Measurements from ENCODE around the gene MTG1. TPM values are rescaled to one million over a fixed set of nuclear protein-coding genes. Genes with fewer than 3 reads are reported as not detected.

MTG1 gene
- total and polyA plus RNA-seq, 2 donors (not counting 1 experiment from before 2014, with no cell fraction given), result 90.0 to 117 TPM

GRCh38 chr10:133353202-133353959 is 40.6 kb upstream of the MTG1 start:
- Histone ChIP-seq H3K9ac (ENCODE audit: low read length) (no peak overlapping the region), H3K27me3 (replicated peaks in 1 of 4; ENCODE audit: control extremely low read depth in 1 of 4, control insufficient read depth in 3 of 4, insufficient read depth in 4 of 4, low read length in 3 of 4) (peaks cover 0 to 5% (median 0%) of the 10 kb centered on the region in 4 experiments), H3K79me2 (ENCODE audit: control insufficient read depth, insufficient read depth, low read length) (peaks cover 24% of the 10 kb centered on the region), H2AFZ (ENCODE audit: insufficient read depth, low read depth, low read length, poor library complexity, severe bottlenecking) (no peak overlapping the region), H4K20me1 (ENCODE audit: control insufficient read depth, insufficient read depth, low read length, poor library complexity, severe bottlenecking) (peaks cover 21% of the 10 kb centered on the region), H3K27ac (ENCODE audit: low read length in 2 of 2) (no peak overlapping the region), H3K4me1 (ENCODE audit: control insufficient read depth in 2 of 2, insufficient read depth in 2 of 2, low read length in 2 of 2) (peaks cover 8 to 18% of the 10 kb centered on the region in 2 donors), H3K9me3 (ENCODE audit: control extremely low read depth in 1 of 3, control insufficient read depth in 2 of 3, insufficient read depth in 1 of 3, low read length in 2 of 3) (peaks cover 0 to 16% (median 0%) of the 10 kb centered on the region in 3 donors), H3K4me2 (replicated peaks; ENCODE audit: low read depth, low read length, poor library complexity, severe bottlenecking) (no peak overlapping the region), H3K36me3 (replicated peaks in 1 of 2; ENCODE audit: control extremely low read depth in 1 of 2, control insufficient read depth in 1 of 2, extremely low read depth in 1 of 2, insufficient read depth in 2 of 2, low read length in 1 of 2) (peaks cover 0 to 3% of the 10 kb centered on the region in 2 experiments), H3K4me3 (ENCODE audit: control extremely low read depth in 1 of 5, extremely low read depth in 1 of 5, insufficient read depth in 1 of 5, low read depth in 2 of 5, low read length in 4 of 5) (no peak overlapping the region)
- no peak for TF ChIP-seq CTCF (IDR thresholded peaks at IDR 0.05)
- TF ChIP-seq EZH2 (IDR thresholded peaks at IDR 0.05; ENCODE audit: borderline replicate concordance, insufficient read depth, low read depth, low read length, poor library complexity, severe bottlenecking), result no peak
- Mint-ChIP-seq H3K4me1 (peaks cover 11% of the 10 kb centered on the region), H3K9me3 (ENCODE audit: insufficient read depth) (no peaks in the 10 kb centered on the region), H3K4me3 (no peak overlapping the region), H3K27ac (no peak overlapping the region), H3K27me3 (peaks cover 5% of the 10 kb centered on the region)
- intact Hi-C loops (cut with micrococcal nuclease), result no loop called here
- 81% methylated on average over 15 of the region's 16 CpGs for WGBS (ENCODE audit: insufficient coverage)
- no peak for ATAC-seq (ENCODE audit: low read depth)
- POLR2A ChIA-PET, result interaction anchor here (0.6 kb wide), 1 partner anchor 51 kb away, joined by 7 read pairs; no protein-coding TSS in a partner anchor
- no peak for DNase-seq
- CTCF ChIA-PET, result interaction anchor here (1.4 kb wide), 1 partner anchor 24 kb away, joined by 3 read pairs; no protein-coding TSS in a partner anchor

- no peak for ATAC-seq (ENCODE audit: low read depth)
- no peak overlapping the region for H3K4me3 Mint-ChIP-seq
- Histone ChIP-seq H3K79me2 (ENCODE audit: control insufficient read depth, insufficient read depth, low read length) (peaks cover 24% of the 10 kb centered on the region), H3K27ac (ENCODE audit: low read length in 2 of 2) (no peak overlapping the region), H4K20me1 (ENCODE audit: control insufficient read depth, insufficient read depth, low read length, poor library complexity, severe bottlenecking) (peaks cover 21% of the 10 kb centered on the region), H3K4me2 (replicated peaks; ENCODE audit: low read depth, low read length, poor library complexity, severe bottlenecking) (no peak overlapping the region), H3K9ac (ENCODE audit: low read length) (no peak overlapping the region), H3K4me3 (ENCODE audit: control extremely low read depth in 1 of 5, extremely low read depth in 1 of 5, insufficient read depth in 1 of 5, low read depth in 2 of 5, low read length in 4 of 5) (no peak overlapping the region), H3K9me3 (ENCODE audit: control extremely low read depth in 1 of 3, control insufficient read depth in 2 of 3, insufficient read depth in 1 of 3, low read length in 2 of 3) (peaks cover 0 to 19% (median 0%) of the 10 kb centered on the region in 3 donors), H3K27me3 (replicated peaks in 1 of 4; ENCODE audit: control extremely low read depth in 1 of 4, control insufficient read depth in 3 of 4, insufficient read depth in 4 of 4, low read length in 3 of 4) (peaks cover 0 to 5% (median 0%) of the 10 kb centered on the region in 4 experiments), H3K4me1 (ENCODE audit: control insufficient read depth in 2 of 2, insufficient read depth in 2 of 2, low read length in 2 of 2) (peaks cover 8 to 18% of the 10 kb centered on the region in 2 donors), H2AFZ (ENCODE audit: insufficient read depth, low read depth, low read length, poor library complexity, severe bottlenecking) (no peak overlapping the region), H3K36me3 (replicated peaks in 1 of 2; ENCODE audit: control extremely low read depth in 1 of 2, control insufficient read depth in 1 of 2, extremely low read depth in 1 of 2, insufficient read depth in 2 of 2, low read length in 1 of 2) (peaks cover 0 to 3% of the 10 kb centered on the region in 2 experiments)
- H3K9me3 Mint-ChIP-seq (ENCODE audit: insufficient read depth), result no peaks in the 10 kb centered on the region
- CTCF ChIA-PET, result no interaction called here
- POLR2A ChIA-PET, result no interaction called here
- intact Hi-C loops (cut with micrococcal nuclease), result no loop called here
- H3K27ac Mint-ChIP-seq, result no peak overlapping the region
- peaks cover 10% of the 10 kb centered on the region for H3K4me1 Mint-ChIP-seq
- 80% methylated on average over 15 of the region's 16 CpGs for WGBS (ENCODE audit: insufficient coverage)
- no peak for TF ChIP-seq EZH2 (IDR thresholded peaks at IDR 0.05; ENCODE audit: borderline replicate concordance, insufficient read depth, low read depth, low read length, poor library complexity, severe bottlenecking)
- no peak for TF ChIP-seq CTCF (IDR thresholded peaks at IDR 0.05)
- DNase-seq, result no peak
- peaks cover 3% of the 10 kb centered on the region for H3K27me3 Mint-ChIP-seq
Measured at GRCh38 chr10:133353988-133354605, 39.9 kb upstream of the MTG1 start.

Measured in B cell (primary cell).